KMS-11 (cell line): ENCODE measurements around the gene MFSD12.

ENCODE experiments used
- H2AFZ ChIP-seq: fragments of 200-600 bp; sonication (generic); 2 replicates; pipeline ENCODE4 v1.6.1; 2016; ENCODE audit warnings: antibody characterized with exemption, mixed run types, low read depth
- H3K27ac ChIP-seq: fragments of 200-600 bp; sonication (generic); 2 replicates; pipeline ENCODE4 v1.6.1; 2016; ENCODE audit warnings: mild to moderate bottlenecking, mixed run types
- H3K27me3 ChIP-seq: fragments of 200-600 bp; sonication (generic); 2 replicates; pipeline ENCODE4 v1.6.1; 2017; ENCODE audit warnings: mild to moderate bottlenecking, low read depth, mixed run types, moderate library complexity; ENCODE audit not compliant: insufficient read depth
- H3K36me3 ChIP-seq: fragments of 200-600 bp; sonication (generic); 2 replicates; pipeline ENCODE4 v1.6.1; 2017; ENCODE audit warnings: mild to moderate bottlenecking, mixed run types; ENCODE audit not compliant: insufficient read depth
- H3K4me1 ChIP-seq: fragments of 200-600 bp; sonication (generic); 2 replicates; pipeline ENCODE4 v1.6.1; 2016; ENCODE audit warnings: mild to moderate bottlenecking, low read depth, mixed run types; ENCODE audit not compliant: poor library complexity, severe bottlenecking
- H3K4me2 ChIP-seq: fragments of 200-600 bp; sonication (generic); 2 replicates; pipeline ENCODE4 v1.7.0; 2016; ENCODE audit warnings: mild to moderate bottlenecking, mixed run types
- H3K4me3 ChIP-seq: fragments of 200-600 bp; sonication (generic); IDR thresholded peaks from 2 replicates; pipeline ENCODE4 v1.6.1; 2017; ENCODE audit warnings: low read depth, low read length, mixed read lengths; ENCODE audit not compliant: insufficient read depth
- H3K79me2 ChIP-seq: fragments of 200-600 bp; sonication (generic); 2 replicates; pipeline ENCODE4 v1.6.1; 2016; ENCODE audit warnings: low read depth, mixed run types; ENCODE audit not compliant: insufficient read depth
- H3K9ac ChIP-seq: fragments of 200-600 bp; sonication (generic); 2 replicates; pipeline ENCODE4 v1.6.1; 2016; ENCODE audit warnings: mild to moderate bottlenecking, mixed run types
- H4K20me1 ChIP-seq: fragments of 200-600 bp; sonication (generic); 2 replicates; pipeline ENCODE4 v1.6.1; 2016; ENCODE audit warnings: mild to moderate bottlenecking, mixed run types; ENCODE audit not compliant: insufficient read depth
- CTCF ChIP-seq: fragments of 200-600 bp; sonication (generic); conservative IDR thresholded peaks from 2 replicates; pipeline ENCODE4 v1.6.1; 2017; ENCODE audit warnings: low read depth, mild to moderate bottlenecking, antibody characterized with exemption, low read length, moderate library complexity, mixed read lengths

The MFSD12 gene

GRCh38 chr19:3506384-3507340 is 50.7 kb downstream of the MFSD12 start:
- peak overlapping the region; percentile 32; the same call in 1 of the 2 replicates for H3K27ac ChIP-seq
- H3K4me2 ChIP-seq = peak overlapping the region; percentile 60
- no peaks in the 10 kb centered on the region for H4K20me1 ChIP-seq
- H2AFZ ChIP-seq = peak overlapping the region; percentile 34; the same call in 1 of the 2 replicates
- H3K4me1 ChIP-seq = peaks cover 23% of the 10 kb centered on the region
- no peak overlapping the region for H3K4me3 ChIP-seq
- H3K36me3 ChIP-seq = no peaks in the 10 kb centered on the region
- H3K9ac ChIP-seq = peak overlapping the region; percentile 71; the same call in 1 of the 2 replicates
- H3K79me2 ChIP-seq = peaks cover 37% of the 10 kb centered on the region
- no peaks in the 10 kb centered on the region for H3K27me3 ChIP-seq
- no peak for TF ChIP-seq CTCF

- Histone ChIP-seq H3K79me2 (peaks cover 30% of the 10 kb centered on the region), H3K36me3 (no peaks in the 10 kb centered on the region), H3K27ac (peak within 1 kb of the TSS; percentile 94), H3K4me2 (peak within 1 kb of the TSS; percentile 67), H4K20me1 (no peaks in the 10 kb centered on the region), H3K4me3 (no peak within 1 kb of the TSS), H3K9ac (peak within 1 kb of the TSS; percentile 84), H3K27me3 (no peaks in the 10 kb centered on the region), H2AFZ (peak within 1 kb of the TSS; percentile 83), H3K4me1 (peaks cover 29% of the 10 kb centered on the region)
- no peak for TF ChIP-seq CTCF
Observed at GRCh38 chr19:3505598-3506383, 51.6 kb downstream of the MFSD12 start, which contains the start of gene FZR1. Gene FZR1, plus strand, starts transcription at chr19:3506311. Its CDS starts 16,679 bp downstream, at chr19:3522990.

GRCh38 chr19:3504735-3505134 is 52.7 kb downstream of the MFSD12 start:
- H3K4me1 ChIP-seq = peaks cover 30% of the 10 kb centered on the region
- no peaks in the 10 kb centered on the region for H4K20me1 ChIP-seq
- peak overlapping the region; percentile 94; the same call in 1 of the 2 replicates for H3K27ac ChIP-seq
- peak overlapping the region; percentile 67; the same call in 1 of the 2 replicates for H3K4me2 ChIP-seq
- no peak for TF ChIP-seq CTCF
- H3K9ac ChIP-seq = no peak overlapping the region; the same call in 1 of the 2 replicates
- peak overlapping the region; percentile 83; the same call in 1 of the 2 replicates for H2AFZ ChIP-seq
- no peaks in the 10 kb centered on the region for H3K27me3 ChIP-seq
- no peak overlapping the region for H3K4me3 ChIP-seq
- peaks cover 27% of the 10 kb centered on the region for H3K79me2 ChIP-seq
- no peaks in the 10 kb centered on the region for H3K36me3 ChIP-seq

- Histone ChIP-seq H3K36me3 (no peaks in the 10 kb centered on the region), H3K4me1 (peaks cover 40% of the 10 kb centered on the region), H3K27me3 (no peaks in the 10 kb centered on the region), H3K27ac (no peak overlapping the region), H3K4me2 (no peak overlapping the region), H3K79me2 (peaks cover 29% of the 10 kb centered on the region), H2AFZ (no peak overlapping the region), H4K20me1 (no peaks in the 10 kb centered on the region), H3K9ac (no peak overlapping the region), H3K4me3 (no peak overlapping the region)
- TF ChIP-seq CTCF = no peak
Observed at GRCh38 chr19:3503036-3503572, 54.3 kb downstream of the MFSD12 start.
